HepG2 (cell line): ENCODE data around the gene LEPROT. TPM values are rescaled to one million over a fixed set of nuclear protein-coding genes. Genes with fewer than 3 reads are reported as not detected.

Experiments
- AHR ChIP-seq: IDR thresholded peaks from 2 replicates; pipeline ENCODE4 v1.6.1; 2018; ENCODE audit warnings: missing genetic modification reagents, missing compliant biosample characterization
- ATAD3A ChIP-seq: sonication (generic); formaldehyde crosslinking; IDR thresholded peaks from 2 replicates; pipeline ENCODE4 v1.4.0; 2020; ENCODE audit warnings: missing genetic modification reagents
- ATM ChIP-seq: fragments of 450-650 bp; IDR thresholded peaks from 2 replicates; pipeline ENCODE4 v1.7.1; 2017; ENCODE audit warnings: mild to moderate bottlenecking, borderline replicate concordance
- BHLHE40 ChIP-seq: IDR thresholded peaks from 2 replicates; pipeline ENCODE4 v1.6.1; 2011; ENCODE audit warnings: low read length, improper control_type of control experiment
- CBX5 ChIP-seq: sonication (generic); formaldehyde crosslinking; IDR thresholded peaks from 2 replicates; pipeline ENCODE4 v1.4.0; 2020; ENCODE audit warnings: missing genetic modification reagents, borderline replicate concordance
- CSRNP2 ChIP-seq: sonication (generic); formaldehyde crosslinking; conservative IDR thresholded peaks from 2 replicates; pipeline ENCODE4 v1.8.0; 2022; ENCODE audit warnings: low read depth, missing genetic modification reagents
- CTCF ChIP-seq: sonication (generic); formaldehyde crosslinking; IDR thresholded peaks from 2 replicates; pipeline ENCODE4 v1.5.0; 2020; ENCODE audit warnings: mild to moderate bottlenecking, missing genetic modification reagents, moderate library complexity
- HHEX ChIP-seq: IDR thresholded peaks from 2 replicates; pipeline ENCODE4 v1.6.1; 2016; ENCODE audit warnings: control low read depth
- KLF16 ChIP-seq, 2 experiments: sonication (generic) in 1 of 2; formaldehyde crosslinking in 1 of 2; IDR thresholded peaks; 2 replicates each; pipeline versions ENCODE4 v1.6.1 to v1.8.0; 2016 to 2023; ENCODE audit warnings: missing genetic modification reagents in 2 of 2, missing compliant biosample characterization in 1 of 2
- MLLT10 ChIP-seq: sonication (generic); formaldehyde crosslinking; IDR thresholded peaks from 2 replicates; pipeline ENCODE4 v1.4.0; 2020; ENCODE audit warnings: missing genetic modification reagents
- NR1H2 ChIP-seq: sonication (generic); formaldehyde crosslinking; IDR thresholded peaks from 2 replicates; pipeline ENCODE4 v1.8.1; 2022; ENCODE audit warnings: low read depth, missing genetic modification reagents, borderline replicate concordance
- PCBP2 ChIP-seq: fragments of 200-400 bp; formaldehyde crosslinking; optimal IDR thresholded peaks from 2 replicates; pipeline ENCODE3; 2018; ENCODE audit warnings: low read length, low read depth; ENCODE audit not compliant: poor library complexity, severe bottlenecking
- RARA ChIP-seq: IDR thresholded peaks from 2 replicates; pipeline ENCODE4 v1.6.1; 2016; ENCODE audit warnings: missing genetic modification reagents, missing compliant biosample characterization
- SNRNP70 ChIP-seq: fragments of 200-400 bp; formaldehyde crosslinking; IDR thresholded peaks from 2 replicates; pipeline ENCODE4 v1.6.1; 2017; ENCODE audit warnings: mild to moderate bottlenecking, low read depth, low read length, moderate library complexity
- ZFAT ChIP-seq: sonication (generic); formaldehyde crosslinking; conservative IDR thresholded peaks from 2 replicates; pipeline ENCODE4 v1.8.1; 2023; ENCODE audit warnings: missing genetic modification reagents, inconsistent platforms
- ZNF280B ChIP-seq: sonication (generic); formaldehyde crosslinking; IDR thresholded peaks from 2 replicates; pipeline ENCODE4 v1.5.0; 2020; ENCODE audit warnings: missing genetic modification reagents, mild to moderate bottlenecking, borderline replicate concordance
- ZNF33A ChIP-seq: sonication (generic); formaldehyde crosslinking; IDR thresholded peaks from 2 replicates; pipeline ENCODE4 v1.5.1; 2020; ENCODE audit warnings: missing genetic modification reagents, mild to moderate bottlenecking, moderate library complexity, borderline replicate concordance
- ZNF496 ChIP-seq: sonication (generic); formaldehyde crosslinking; IDR thresholded peaks from 2 replicates; pipeline ENCODE4 v1.8.1; 2023; ENCODE audit warnings: mild to moderate bottlenecking, moderate library complexity, missing genetic modification reagents; ENCODE audit not compliant: insufficient replicate concordance
- ZNF75D ChIP-seq: sonication (generic); formaldehyde crosslinking; IDR thresholded peaks from 2 replicates; pipeline ENCODE4 v1.8.1; 2023; ENCODE audit warnings: missing genetic modification reagents, mild to moderate bottlenecking, borderline replicate concordance
- polyA plus RNA-seq, 8 experiments: library from polyadenylated mRNA; depleted of rRNA in 3 of 8; stranded (reverse) in 7 of 8; unstranded in 1 of 8; fragments of >200 nt; fragmentation: Illumina TruSeq in 4 of 8; extraction: Trizol in 4 of 8; gene quantifications; 2 replicates each; pipeline versions ENCODE4 v1.2.1 to v1.2.3, GENCODE V29; 2011 to 2016; ENCODE audit warnings: low read depth in 4 of 8, missing spikeins in 1 of 8, mixed read lengths in 1 of 8; ENCODE audit not compliant: insufficient read depth in 1 of 8
- total RNA-seq, 5 experiments: library from RNA; depleted of rRNA; stranded (reverse); fragments of >200 nt; fragmentation: Illumina TruSeq; extraction: Trizol; gene quantifications; 2 replicates each; pipeline ENCODE4 v1.2.3, GENCODE V29; 2016; ENCODE audit warnings: low read depth in 1 of 5
- TF ChIP-seq, protein P1 (sequence below): IDR thresholded peaks from 2 replicates; pipeline ENCODE4 v1.4.0; 2020; ENCODE audit warnings: mild to moderate bottlenecking, missing genetic modification reagents

The LEPROT gene
- total and polyA plus RNA-seq, 2 of the 13 experiments (the other 11 are each of a cell fraction or from before 2014, with no cell fraction given) = 36.8 to 51.4 TPM

DNA sequence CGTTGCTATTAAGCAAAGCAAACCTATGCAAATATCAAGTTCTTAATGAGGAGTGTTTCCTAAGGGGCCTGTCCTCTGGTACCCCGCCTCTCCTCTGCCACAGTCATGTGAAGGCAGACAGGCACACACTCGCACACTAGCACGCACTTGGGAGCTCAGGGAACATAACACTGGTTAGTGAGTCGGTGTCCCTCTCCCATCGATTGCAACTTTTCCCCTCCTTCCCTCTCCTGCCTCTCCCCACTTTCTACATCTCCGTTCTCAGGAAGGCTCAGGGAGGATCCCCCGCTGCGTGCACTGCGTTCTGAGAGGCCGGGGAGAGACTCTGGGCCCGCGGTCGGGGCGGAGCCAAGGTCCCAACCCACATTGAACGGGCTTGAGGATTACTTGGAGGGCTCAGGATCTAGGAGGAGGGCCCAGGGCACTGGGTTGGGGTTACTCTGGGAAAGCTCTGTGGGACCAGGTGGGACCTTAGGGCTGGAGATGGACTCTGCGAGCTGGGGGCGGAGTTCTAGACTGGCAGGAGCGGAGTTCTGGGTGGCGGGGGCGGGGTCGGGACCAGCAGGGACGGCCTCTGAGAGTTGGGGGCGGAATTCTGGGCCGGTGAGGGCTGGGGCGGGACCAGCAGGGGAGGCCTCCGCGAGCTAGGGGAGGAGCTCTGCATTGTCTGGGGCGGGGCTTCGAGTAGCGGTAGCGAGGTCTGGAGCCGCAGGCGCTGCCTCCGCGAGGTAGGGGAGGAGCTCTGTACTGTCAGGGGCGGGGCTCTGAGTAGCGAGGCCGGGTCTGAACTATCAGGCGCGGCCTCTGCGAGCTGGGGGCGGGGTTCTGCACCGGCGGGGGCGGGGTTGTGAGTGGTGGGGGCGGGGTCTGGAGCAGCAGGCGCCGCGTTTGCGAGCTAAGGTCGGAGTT is 533 bp upstream of the LEPROT start (continued):
- no peak for TF ChIP-seq CTCF
- TF ChIP-seq ZFAT (CRISPR knock-in tag) = no peak
- no peak for TF ChIP-seq CSRNP2 (CRISPR knock-in tag)
- no peak for TF ChIP-seq NR1H2 (CRISPR knock-in tag)
- no peak for TF ChIP-seq ZNF496
- TF ChIP-seq, protein P1, sequence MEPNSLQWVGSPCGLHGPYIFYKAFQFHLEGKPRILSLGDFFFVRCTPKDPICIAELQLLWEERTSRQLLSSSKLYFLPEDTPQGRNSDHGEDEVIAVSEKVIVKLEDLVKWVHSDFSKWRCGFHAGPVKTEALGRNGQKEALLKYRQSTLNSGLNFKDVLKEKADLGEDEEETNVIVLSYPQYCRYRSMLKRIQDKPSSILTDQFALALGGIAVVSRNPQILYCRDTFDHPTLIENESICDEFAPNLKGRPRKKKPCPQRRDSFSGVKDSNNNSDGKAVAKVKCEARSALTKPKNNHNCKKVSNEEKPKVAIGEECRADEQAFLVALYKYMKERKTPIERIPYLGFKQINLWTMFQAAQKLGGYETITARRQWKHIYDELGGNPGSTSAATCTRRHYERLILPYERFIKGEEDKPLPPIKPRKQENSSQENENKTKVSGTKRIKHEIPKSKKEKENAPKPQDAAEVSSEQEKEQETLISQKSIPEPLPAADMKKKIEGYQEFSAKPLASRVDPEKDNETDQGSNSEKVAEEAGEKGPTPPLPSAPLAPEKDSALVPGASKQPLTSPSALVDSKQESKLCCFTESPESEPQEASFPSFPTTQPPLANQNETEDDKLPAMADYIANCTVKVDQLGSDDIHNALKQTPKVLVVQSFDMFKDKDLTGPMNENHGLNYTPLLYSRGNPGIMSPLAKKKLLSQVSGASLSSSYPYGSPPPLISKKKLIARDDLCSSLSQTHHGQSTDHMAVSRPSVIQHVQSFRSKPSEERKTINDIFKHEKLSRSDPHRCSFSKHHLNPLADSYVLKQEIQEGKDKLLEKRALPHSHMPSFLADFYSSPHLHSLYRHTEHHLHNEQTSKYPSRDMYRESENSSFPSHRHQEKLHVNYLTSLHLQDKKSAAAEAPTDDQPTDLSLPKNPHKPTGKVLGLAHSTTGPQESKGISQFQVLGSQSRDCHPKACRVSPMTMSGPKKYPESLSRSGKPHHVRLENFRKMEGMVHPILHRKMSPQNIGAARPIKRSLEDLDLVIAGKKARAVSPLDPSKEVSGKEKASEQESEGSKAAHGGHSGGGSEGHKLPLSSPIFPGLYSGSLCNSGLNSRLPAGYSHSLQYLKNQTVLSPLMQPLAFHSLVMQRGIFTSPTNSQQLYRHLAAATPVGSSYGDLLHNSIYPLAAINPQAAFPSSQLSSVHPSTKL = peak; percentile 9; the same call in 1 of the 2 replicates
- TF ChIP-seq BHLHE40 = no peak
- no peak for TF ChIP-seq ZNF75D (CRISPR knock-in tag)
- no peak for TF ChIP-seq KLF16 (CRISPR knock-in tag; IDR thresholded peaks at IDR 0.05)
- peak; percentile 83; the same call in 1 of the 2 replicates for TF ChIP-seq ZNF280B (CRISPR knock-in tag)
- TF ChIP-seq SNRNP70 = no peak
- no peak for TF ChIP-seq ATAD3A (CRISPR knock-in tag)
- no peak for TF ChIP-seq AHR (CRISPR knock-in tag)
- peak; percentile 16 for TF ChIP-seq PCBP2
- TF ChIP-seq ATM = no peak
- no peak for TF ChIP-seq ZNF33A (CRISPR knock-in tag)
- no peak for TF ChIP-seq MLLT10
- TF ChIP-seq HHEX (CRISPR knock-in tag) = no peak
- no peak for TF ChIP-seq RARA (CRISPR knock-in tag)
- TF ChIP-seq CBX5 (CRISPR knock-in tag) = 0 out of 2 replicates have a peak, but pooled peaks have one; percentile 20
